Measurements from ENCODE around the gene DENND10.

DNA sequence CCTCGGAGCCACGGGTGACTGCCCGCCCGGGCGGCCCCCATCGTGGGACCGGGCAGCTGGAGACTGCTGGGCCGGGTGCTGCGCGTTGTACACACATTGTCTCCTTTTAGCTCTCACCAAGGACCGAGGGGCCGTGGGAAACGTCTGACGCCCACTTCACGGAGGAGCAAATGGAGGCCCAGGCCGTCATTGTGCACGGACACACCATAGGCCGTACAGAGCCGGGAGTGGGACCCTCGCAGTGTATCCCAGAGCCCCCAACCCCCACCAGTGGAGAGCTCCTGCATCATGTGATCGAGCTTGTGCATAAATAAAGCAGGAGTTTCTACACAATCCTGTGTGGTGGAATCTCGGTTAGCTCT, 722 bp downstream of the DENND10 start:
- TF ChIP-seq, protein P1, sequence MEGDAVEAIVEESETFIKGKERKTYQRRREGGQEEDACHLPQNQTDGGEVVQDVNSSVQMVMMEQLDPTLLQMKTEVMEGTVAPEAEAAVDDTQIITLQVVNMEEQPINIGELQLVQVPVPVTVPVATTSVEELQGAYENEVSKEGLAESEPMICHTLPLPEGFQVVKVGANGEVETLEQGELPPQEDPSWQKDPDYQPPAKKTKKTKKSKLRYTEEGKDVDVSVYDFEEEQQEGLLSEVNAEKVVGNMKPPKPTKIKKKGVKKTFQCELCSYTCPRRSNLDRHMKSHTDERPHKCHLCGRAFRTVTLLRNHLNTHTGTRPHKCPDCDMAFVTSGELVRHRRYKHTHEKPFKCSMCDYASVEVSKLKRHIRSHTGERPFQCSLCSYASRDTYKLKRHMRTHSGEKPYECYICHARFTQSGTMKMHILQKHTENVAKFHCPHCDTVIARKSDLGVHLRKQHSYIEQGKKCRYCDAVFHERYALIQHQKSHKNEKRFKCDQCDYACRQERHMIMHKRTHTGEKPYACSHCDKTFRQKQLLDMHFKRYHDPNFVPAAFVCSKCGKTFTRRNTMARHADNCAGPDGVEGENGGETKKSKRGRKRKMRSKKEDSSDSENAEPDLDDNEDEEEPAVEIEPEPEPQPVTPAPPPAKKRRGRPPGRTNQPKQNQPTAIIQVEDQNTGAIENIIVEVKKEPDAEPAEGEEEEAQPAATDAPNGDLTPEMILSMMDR (conservative IDR thresholded peaks at IDR 0.05) = no peak
- no peak for TF ChIP-seq ZFX (IDR thresholded peaks at IDR 0.05)

All from C4-2B (cell line).